ENCODE results near the gene S100A12.

Gene S100A12

GRCh38 chr1:153357853-153358690, 17.3 kb downstream of the S100A12 start, which contains the start of gene S100A9:
Gene S100A9, plus strand, starts transcription at chr1:153357854. Its CDS starts 430 bp downstream, at chr1:153358284.
- Histone ChIP-seq H3K23ac (ENCODE audit: low read length in 2 of 2) (no peak within 1 kb of the TSS), H3K27ac (ENCODE audit: low read length, poor library complexity, severe bottlenecking) (no peak within 1 kb of the TSS), H3K4ac (ENCODE audit: low read depth in 1 of 2, low read length in 2 of 2) (no peak within 1 kb of the TSS), H2BK5ac (ENCODE audit: low read depth, low read length, poor library complexity, severe bottlenecking) (no peak within 1 kb of the TSS), H3K4me3 (ENCODE audit: insufficient read depth in 1 of 2, low read depth in 1 of 2, low read length in 2 of 2) (no peak within 1 kb of the TSS), H3K4me2 (ENCODE audit: low read length, poor library complexity, severe bottlenecking) (no peak within 1 kb of the TSS), H2AFZ (ENCODE audit: low read depth, low read length) (no peak within 1 kb of the TSS), H4K91ac (ENCODE audit: low read length) (no peak within 1 kb of the TSS), H3K14ac (ENCODE audit: low read length in 2 of 2) (no peak within 1 kb of the TSS), H4K8ac (ENCODE audit: low read length) (no peak within 1 kb of the TSS), H3K9me3 (ENCODE audit: control insufficient read depth, low read length) (no peaks in the 10 kb centered on the region), H2AK5ac (ENCODE audit: low read length, severe bottlenecking) (no peak within 1 kb of the TSS), H3K27me3 (ENCODE audit: control insufficient read depth in 1 of 2, insufficient read depth in 1 of 2, low read length in 2 of 2) (peaks cover 9 to 82% of the 10 kb centered on the region in 2 experiments), H2BK12ac (ENCODE audit: low read length in 2 of 2) (no peak within 1 kb of the TSS), H3K36me3 (ENCODE audit: control insufficient read depth in 1 of 2, insufficient read depth in 2 of 2, low read depth in 1 of 2, low read length in 2 of 2) (no peaks in the 10 kb centered on the region), H2BK15ac (ENCODE audit: low read depth, poor library complexity, severe bottlenecking) (no peak within 1 kb of the TSS), H3K9ac (ENCODE audit: low read length) (no peak within 1 kb of the TSS), H2BK120ac (ENCODE audit: low read depth, low read length) (no peak within 1 kb of the TSS), H3K79me1 (replicated peaks; ENCODE audit: low read length, poor library complexity, severe bottlenecking) (no peaks in the 10 kb centered on the region), H3K4me1 (ENCODE audit: control insufficient read depth, insufficient read depth, low read depth, low read length) (no peaks in the 10 kb centered on the region), H3K18ac (ENCODE audit: low read depth in 1 of 2, low read length in 2 of 2) (no peak within 1 kb of the TSS)
- WGBS = 82% methylated on average over 11 of the region's 11 CpGs
- DNase-seq = no peak

- Histone ChIP-seq H2AFZ (ENCODE audit: low read depth, low read length) (no peak overlapping the region), H3K27me3 (ENCODE audit: control insufficient read depth in 1 of 2, insufficient read depth in 1 of 2, low read length in 2 of 2) (peaks cover 7 to 77% of the 10 kb centered on the region in 2 experiments), H3K9me3 (ENCODE audit: control insufficient read depth, low read length) (no peaks in the 10 kb centered on the region), H3K18ac (ENCODE audit: low read depth in 1 of 2, low read length in 2 of 2) (no peak overlapping the region), H2BK15ac (ENCODE audit: low read depth, poor library complexity, severe bottlenecking) (no peak overlapping the region), H3K14ac (ENCODE audit: low read length in 2 of 2) (no peak overlapping the region), H3K23ac (ENCODE audit: low read length in 2 of 2) (no peak overlapping the region), H3K27ac (ENCODE audit: low read length, poor library complexity, severe bottlenecking) (no peak overlapping the region), H4K8ac (ENCODE audit: low read length) (no peak overlapping the region), H2BK120ac (ENCODE audit: low read depth, low read length) (no peak overlapping the region), H3K9ac (ENCODE audit: low read length) (no peak overlapping the region), H3K36me3 (ENCODE audit: control insufficient read depth in 1 of 2, insufficient read depth in 2 of 2, low read depth in 1 of 2, low read length in 2 of 2) (no peaks in the 10 kb centered on the region), H2AK5ac (ENCODE audit: low read length, severe bottlenecking) (no peak overlapping the region), H4K91ac (ENCODE audit: low read length) (no peak overlapping the region), H2BK12ac (ENCODE audit: low read length in 2 of 2) (no peak overlapping the region), H3K4ac (ENCODE audit: low read depth in 1 of 2, low read length in 2 of 2) (no peak overlapping the region), H3K79me1 (replicated peaks; ENCODE audit: low read length, poor library complexity, severe bottlenecking) (no peaks in the 10 kb centered on the region), H3K4me2 (ENCODE audit: low read length, poor library complexity, severe bottlenecking) (no peak overlapping the region), H3K4me1 (ENCODE audit: control insufficient read depth, insufficient read depth, low read depth, low read length) (no peaks in the 10 kb centered on the region), H2BK5ac (ENCODE audit: low read depth, low read length, poor library complexity, severe bottlenecking) (no peak overlapping the region), H3K4me3 (ENCODE audit: insufficient read depth in 1 of 2, low read depth in 1 of 2, low read length in 2 of 2) (no peak overlapping the region)
- whole genome bisulfite sequencing = 80% methylated on average over 10 of the region's 10 CpGs
- no peak for DNase-seq
Measured at GRCh38 chr1:153357076-153357852, 18.2 kb downstream of the S100A12 start.

- H2BK12ac ChIP-seq (ENCODE audit: low read length in 2 of 2) = no peak overlapping the region
- no peak overlapping the region for H2AFZ ChIP-seq (ENCODE audit: low read depth, low read length)
- H3K9ac ChIP-seq (ENCODE audit: low read length) = no peak overlapping the region
- H3K4me1 ChIP-seq (ENCODE audit: control insufficient read depth, insufficient read depth, low read depth, low read length) = no peaks in the 10 kb centered on the region
- H3K9me3 ChIP-seq (ENCODE audit: control insufficient read depth, low read length) = no peaks in the 10 kb centered on the region
- H2BK15ac ChIP-seq (ENCODE audit: low read depth, poor library complexity, severe bottlenecking) = no peak overlapping the region
- WGBS = 73% methylated on average over 8 of the region's 8 CpGs
- no peaks in the 10 kb centered on the region for H3K79me1 ChIP-seq (replicated peaks; ENCODE audit: low read length, poor library complexity, severe bottlenecking)
- H3K18ac ChIP-seq (ENCODE audit: low read depth in 1 of 2, low read length in 2 of 2) = no peak overlapping the region
- H2AK5ac ChIP-seq (ENCODE audit: low read length, severe bottlenecking) = no peak overlapping the region
- no peak overlapping the region for H3K14ac ChIP-seq (ENCODE audit: low read length in 2 of 2)
- DNase-seq = no peak
- H2BK120ac ChIP-seq (ENCODE audit: low read depth, low read length) = no peak overlapping the region
- H4K91ac ChIP-seq (ENCODE audit: low read length) = no peak overlapping the region
- H3K27ac ChIP-seq (ENCODE audit: low read length, poor library complexity, severe bottlenecking) = no peak overlapping the region
- H4K8ac ChIP-seq (ENCODE audit: low read length) = no peak overlapping the region
- H2BK5ac ChIP-seq (ENCODE audit: low read depth, low read length, poor library complexity, severe bottlenecking) = no peak overlapping the region
- H3K4ac ChIP-seq (ENCODE audit: low read depth in 1 of 2, low read length in 2 of 2) = no peak overlapping the region
- no peak overlapping the region for H3K4me2 ChIP-seq (ENCODE audit: low read length, poor library complexity, severe bottlenecking)
- H3K4me3 ChIP-seq (ENCODE audit: insufficient read depth in 1 of 2, low read depth in 1 of 2, low read length in 2 of 2) = no peak overlapping the region
- H3K36me3 ChIP-seq (ENCODE audit: control insufficient read depth in 1 of 2, insufficient read depth in 2 of 2, low read depth in 1 of 2, low read length in 2 of 2) = no peaks in the 10 kb centered on the region
- H3K27me3 ChIP-seq (ENCODE audit: control insufficient read depth in 1 of 2, insufficient read depth in 1 of 2, low read length in 2 of 2) = peaks cover 3 to 69% of the 10 kb centered on the region in 2 experiments
- no peak overlapping the region for H3K23ac ChIP-seq (ENCODE audit: low read length in 2 of 2)
Measured at GRCh38 chr1:153356392-153357075, 18.9 kb downstream of the S100A12 start.

All from mesenchymal stem cell (in vitro differentiated cells and primary cell).